ENCODE results near the gene KCTD18.

KCTD18 gene

GRCh38 chr2:200484934-200485333 lies 24.9 kb downstream of the KCTD18 start:
- DNase-seq = no peak

- peak; percentile 21 for DNase-seq
Measured at GRCh38 chr2:200483729-200484198, 26.1 kb downstream of the KCTD18 start.

- no peak for DNase-seq
Measured at GRCh38 chr2:200482194-200482593, 27.7 kb downstream of the KCTD18 start.

- DNase-seq = no peak
Measured at GRCh38 chr2:200479692-200480265, 30.1 kb downstream of the KCTD18 start.

- no peak for DNase-seq
Measured at GRCh38 chr2:200477667-200478131, 32.2 kb downstream of the KCTD18 start.

GRCh38 chr2:200476836-200477235 lies 33.0 kb downstream of the KCTD18 start:
- DNase-seq = no peak

GRCh38 chr2:200475795-200476194 lies 34.1 kb downstream of the KCTD18 start:
- DNase-seq = no peak

GRCh38 chr2:200472853-200473464 lies 36.9 kb downstream of the KCTD18 start:
- no peak for DNase-seq

- DNase-seq = no peak
Measured at GRCh38 chr2:200471928-200472645, 37.8 kb downstream of the KCTD18 start.

- DNase-seq = peak; percentile 32
Measured at GRCh38 chr2:200471324-200471848, 38.5 kb downstream of the KCTD18 start.

- no peak for DNase-seq
Measured at GRCh38 chr2:200470230-200470629, 39.6 kb downstream of the KCTD18 start.

GRCh38 chr2:200469708-200470211 lies 40.1 kb downstream of the KCTD18 start:
- no peak for DNase-seq

GRCh38 chr2:200467806-200468681 lies 41.8 kb downstream of the KCTD18 start:
- no peak for DNase-seq

GRCh38 chr2:200466425-200467418 lies 43.1 kb downstream of the KCTD18 start:
- DNase-seq = peak; percentile 15

GRCh38 chr2:200463452-200463851 lies 46.4 kb downstream of the KCTD18 start:
- no peak for DNase-seq

GRCh38 chr2:200461846-200462710 lies 47.8 kb downstream of the KCTD18 start:
- DNase-seq = no peak

GRCh38 chr2:200459101-200459500 lies 50.8 kb downstream of the KCTD18 start:
- DNase-seq = no peak

GRCh38 chr2:200456567-200456966 lies 53.3 kb downstream of the KCTD18 start:
- DNase-seq = no peak

GRCh38 chr2:200455958-200456421 lies 53.9 kb downstream of the KCTD18 start:
- DNase-seq = peak; percentile 20
